ENCODE results near the gene SPATA13.

Gene SPATA13

GRCh38 chr13:24178847-24179485, 18.4 kb downstream of the SPATA13 start:
- Histone ChIP-seq H3K4me1 (ENCODE audit: control insufficient read depth in 1 of 2, insufficient read depth in 2 of 2, low read length in 2 of 2) (peaks cover 35 to 55% of the 10 kb centered on the region in 2 donors), H3K27me3 (ENCODE audit: control insufficient read depth in 1 of 2, insufficient read depth in 2 of 2, low read length in 2 of 2) (no peaks in the 10 kb centered on the region), H3K9me3 (ENCODE audit: control insufficient read depth in 1 of 2, low read length in 2 of 2) (no peaks in the 10 kb centered on the region), H3K27ac (ENCODE audit: low read depth, low read length) (no peak overlapping the region), H3K36me3 (ENCODE audit: control insufficient read depth in 1 of 2, insufficient read depth in 2 of 2, low read length in 2 of 2) (no peaks in the 10 kb centered on the region), H3K4me3 (ENCODE audit: low read depth in 1 of 2, low read length in 2 of 2) (no peak overlapping the region), H3K9ac (ENCODE audit: low read depth in 1 of 2, low read length in 2 of 2) (no peak overlapping the region)

DNA sequence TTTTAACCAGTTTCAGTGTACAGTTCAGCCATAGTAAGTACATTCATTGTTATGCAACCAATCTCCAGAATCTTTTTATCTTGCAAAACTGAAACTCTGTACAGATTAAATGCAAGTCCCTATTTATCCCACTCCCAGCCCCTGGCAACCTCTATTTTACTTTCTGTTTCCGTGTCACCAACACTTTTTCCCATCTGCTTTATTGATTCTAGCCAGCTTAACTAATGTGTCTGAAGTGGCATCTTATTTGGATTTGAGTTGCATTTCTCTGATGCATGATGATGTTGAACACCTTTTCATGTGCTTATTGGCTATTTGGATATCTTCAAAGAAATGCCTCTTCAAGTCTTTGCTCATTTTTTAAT, 18.9 kb downstream of the SPATA13 start:
- no peak overlapping the region for H3K4me3 ChIP-seq (ENCODE audit: low read depth in 1 of 2, low read length in 2 of 2)
- no peak overlapping the region for H3K27ac ChIP-seq (ENCODE audit: low read depth, low read length)
- no peaks in the 10 kb centered on the region for H3K36me3 ChIP-seq (ENCODE audit: control insufficient read depth in 1 of 2, insufficient read depth in 2 of 2, low read length in 2 of 2)
- no peaks in the 10 kb centered on the region for H3K9me3 ChIP-seq (ENCODE audit: control insufficient read depth in 1 of 2, low read length in 2 of 2)
- no peaks in the 10 kb centered on the region for H3K27me3 ChIP-seq (ENCODE audit: control insufficient read depth in 1 of 2, insufficient read depth in 2 of 2, low read length in 2 of 2)
- H3K4me1 ChIP-seq (ENCODE audit: control insufficient read depth in 1 of 2, insufficient read depth in 2 of 2, low read length in 2 of 2), result peaks cover 36 to 57% of the 10 kb centered on the region in 2 donors
- no peak overlapping the region for H3K9ac ChIP-seq (ENCODE audit: low read depth in 1 of 2, low read length in 2 of 2)

GRCh38 chr13:24180750-24181377, 20.3 kb downstream of the SPATA13 start:
- Histone ChIP-seq H3K36me3 (ENCODE audit: control insufficient read depth in 1 of 2, insufficient read depth in 2 of 2, low read length in 2 of 2) (no peaks in the 10 kb centered on the region), H3K9ac (ENCODE audit: low read depth in 1 of 2, low read length in 2 of 2) (no peak overlapping the region), H3K4me1 (ENCODE audit: control insufficient read depth in 1 of 2, insufficient read depth in 2 of 2, low read length in 2 of 2) (peaks cover 29 to 59% of the 10 kb centered on the region in 2 donors), H3K4me3 (ENCODE audit: low read depth in 1 of 2, low read length in 2 of 2) (no peak overlapping the region), H3K9me3 (ENCODE audit: control insufficient read depth in 1 of 2, low read length in 2 of 2) (no peaks in the 10 kb centered on the region), H3K27ac (ENCODE audit: low read depth, low read length) (no peak overlapping the region), H3K27me3 (ENCODE audit: control insufficient read depth in 1 of 2, insufficient read depth in 2 of 2, low read length in 2 of 2) (no peaks in the 10 kb centered on the region)

- Histone ChIP-seq H3K9me3 (ENCODE audit: control insufficient read depth in 1 of 2, low read length in 2 of 2) (no peaks in the 10 kb centered on the region), H3K27ac (ENCODE audit: low read depth, low read length) (no peak overlapping the region), H3K4me3 (ENCODE audit: low read depth in 1 of 2, low read length in 2 of 2) (no peak overlapping the region), H3K27me3 (ENCODE audit: control insufficient read depth in 1 of 2, insufficient read depth in 2 of 2, low read length in 2 of 2) (no peaks in the 10 kb centered on the region), H3K36me3 (ENCODE audit: control insufficient read depth in 1 of 2, insufficient read depth in 2 of 2, low read length in 2 of 2) (no peaks in the 10 kb centered on the region), H3K9ac (ENCODE audit: low read depth in 1 of 2, low read length in 2 of 2) (no peak overlapping the region), H3K4me1 (ENCODE audit: control insufficient read depth in 1 of 2, insufficient read depth in 2 of 2, low read length in 2 of 2) (peaks cover 21 to 55% of the 10 kb centered on the region in 2 donors)
These were observed 21.6 kb downstream of the SPATA13 start for GRCh38 chr13:24181991-24182702.

DNA sequence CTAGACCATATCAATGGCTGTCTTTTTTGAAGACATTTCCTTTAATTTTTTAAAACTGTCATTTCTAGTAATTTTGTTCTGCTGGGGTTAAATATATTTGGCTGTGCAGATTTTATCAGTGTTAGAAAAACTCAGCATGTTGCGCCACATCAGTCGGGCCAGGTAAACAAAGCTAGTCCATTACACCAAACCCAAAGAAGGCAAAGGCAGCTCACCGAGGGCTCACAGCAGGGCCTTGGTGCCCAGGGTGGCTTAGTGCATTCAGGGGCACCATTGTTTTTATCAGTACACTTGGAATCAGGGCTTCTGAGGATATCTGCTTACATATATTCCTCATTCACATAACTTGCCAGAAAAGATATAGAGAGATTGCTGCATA, 22.2 kb downstream of the SPATA13 start:
- Histone ChIP-seq H3K27me3 (ENCODE audit: control insufficient read depth in 1 of 2, insufficient read depth in 2 of 2, low read length in 2 of 2) (no peaks in the 10 kb centered on the region), H3K9ac (ENCODE audit: low read depth in 1 of 2, low read length in 2 of 2) (no peak overlapping the region), H3K9me3 (ENCODE audit: control insufficient read depth in 1 of 2, low read length in 2 of 2) (no peaks in the 10 kb centered on the region), H3K4me3 (ENCODE audit: low read depth in 1 of 2, low read length in 2 of 2) (no peak overlapping the region), H3K27ac (ENCODE audit: low read depth, low read length) (no peak overlapping the region), H3K4me1 (ENCODE audit: control insufficient read depth in 1 of 2, insufficient read depth in 2 of 2, low read length in 2 of 2) (peaks cover 21 to 54% of the 10 kb centered on the region in 2 donors), H3K36me3 (ENCODE audit: control insufficient read depth in 1 of 2, insufficient read depth in 2 of 2, low read length in 2 of 2) (no peaks in the 10 kb centered on the region)

DNA sequence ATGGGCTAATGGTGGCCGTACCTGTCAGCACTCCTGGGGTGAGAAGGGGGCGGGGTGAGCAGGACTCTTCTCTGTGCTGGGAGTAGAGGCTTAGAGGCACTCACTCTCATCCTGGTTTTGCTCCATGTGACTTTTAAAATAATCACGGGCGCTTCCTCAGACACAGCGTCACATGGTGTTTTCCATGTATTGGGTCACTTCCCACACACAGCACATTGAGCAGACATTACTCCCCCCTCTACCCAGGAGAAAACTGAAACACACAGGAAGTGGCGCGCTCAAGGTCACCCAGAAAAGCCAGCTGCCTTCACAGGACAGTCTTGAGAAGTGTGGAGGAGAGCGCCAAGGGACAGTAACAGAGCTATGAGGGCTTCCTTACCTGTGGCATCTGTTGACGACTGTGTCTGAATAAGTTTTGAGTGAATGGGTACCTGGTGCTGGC, 23.2 kb downstream of the SPATA13 start:
- Histone ChIP-seq H3K9me3 (ENCODE audit: control insufficient read depth in 1 of 2, low read length in 2 of 2) (peaks cover 0 to 2% of the 10 kb centered on the region in 2 donors), H3K9ac (ENCODE audit: low read depth in 1 of 2, low read length in 2 of 2) (peak overlapping the region; percentile 53 to 58), H3K27ac (ENCODE audit: low read depth, low read length) (peak overlapping the region; percentile 73)

GRCh38 chr13:24184265-24184841, 23.8 kb downstream of the SPATA13 start:
- H3K36me3 ChIP-seq (ENCODE audit: control insufficient read depth in 1 of 2, insufficient read depth in 2 of 2, low read length in 2 of 2), result no peaks in the 10 kb centered on the region
- peaks cover 21 to 51% of the 10 kb centered on the region in 2 donors for H3K4me1 ChIP-seq (ENCODE audit: control insufficient read depth in 1 of 2, insufficient read depth in 2 of 2, low read length in 2 of 2)
- H3K9ac ChIP-seq (ENCODE audit: low read depth in 1 of 2, low read length in 2 of 2), result peak overlapping the region; percentile 53 to 58
- peak overlapping the region; percentile 33 to 57 for H3K4me3 ChIP-seq (ENCODE audit: low read depth in 1 of 2, low read length in 2 of 2)
- peaks cover 0 to 4% of the 10 kb centered on the region in 2 donors for H3K9me3 ChIP-seq (ENCODE audit: control insufficient read depth in 1 of 2, low read length in 2 of 2)
- H3K27ac ChIP-seq (ENCODE audit: low read depth, low read length), result peak overlapping the region; percentile 73
- no peaks in the 10 kb centered on the region for H3K27me3 ChIP-seq (ENCODE audit: control insufficient read depth in 1 of 2, insufficient read depth in 2 of 2, low read length in 2 of 2)

More for the DNA sequence above, 23.2 kb downstream of the SPATA13 start:
- Histone ChIP-seq H3K27me3 (ENCODE audit: control insufficient read depth in 1 of 2, insufficient read depth in 2 of 2, low read length in 2 of 2) (no peaks in the 10 kb centered on the region), H3K36me3 (ENCODE audit: control insufficient read depth in 1 of 2, insufficient read depth in 2 of 2, low read length in 2 of 2) (no peaks in the 10 kb centered on the region), H3K4me3 (ENCODE audit: low read depth in 1 of 2, low read length in 2 of 2) (peak overlapping the region; percentile 33 to 57), H3K4me1 (ENCODE audit: control insufficient read depth in 1 of 2, insufficient read depth in 2 of 2, low read length in 2 of 2) (peaks cover 21 to 54% of the 10 kb centered on the region in 2 donors)

DNA sequence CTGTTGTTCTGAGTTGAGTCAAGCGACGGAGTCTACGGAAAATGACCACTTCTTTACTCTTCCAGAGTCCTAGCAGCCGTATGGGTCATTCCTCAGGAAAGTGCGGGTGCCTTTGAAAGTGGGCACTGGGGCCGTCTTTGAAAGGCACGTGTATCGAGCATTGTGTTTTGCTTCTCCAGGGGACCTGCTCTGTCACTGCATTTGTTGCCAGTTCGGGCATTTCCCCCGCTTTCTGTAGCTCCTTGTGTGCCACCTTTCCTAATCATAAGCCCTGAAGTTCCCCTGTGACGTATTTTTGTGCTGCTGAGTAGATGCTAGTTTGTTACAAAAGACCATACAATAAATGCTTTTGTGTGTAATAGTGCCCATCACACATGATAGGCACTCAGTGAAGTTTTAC, 24.4 kb downstream of the SPATA13 start:
- H3K9ac ChIP-seq (ENCODE audit: low read depth in 1 of 2, low read length in 2 of 2), result peak overlapping the region; percentile 39 to 53
- H3K4me1 ChIP-seq (ENCODE audit: control insufficient read depth in 1 of 2, insufficient read depth in 2 of 2, low read length in 2 of 2), result peaks cover 21 to 46% of the 10 kb centered on the region in 2 donors
- no peaks in the 10 kb centered on the region for H3K27me3 ChIP-seq (ENCODE audit: control insufficient read depth in 1 of 2, insufficient read depth in 2 of 2, low read length in 2 of 2)
- peaks cover 0 to 4% of the 10 kb centered on the region in 2 donors for H3K9me3 ChIP-seq (ENCODE audit: control insufficient read depth in 1 of 2, low read length in 2 of 2)
- H3K36me3 ChIP-seq (ENCODE audit: control insufficient read depth in 1 of 2, insufficient read depth in 2 of 2, low read length in 2 of 2), result no peaks in the 10 kb centered on the region
- H3K4me3 ChIP-seq (ENCODE audit: low read depth in 1 of 2, low read length in 2 of 2), result peak overlapping the region; percentile 27 to 41
- H3K27ac ChIP-seq (ENCODE audit: low read depth, low read length), result peak overlapping the region; percentile 79

DNA sequence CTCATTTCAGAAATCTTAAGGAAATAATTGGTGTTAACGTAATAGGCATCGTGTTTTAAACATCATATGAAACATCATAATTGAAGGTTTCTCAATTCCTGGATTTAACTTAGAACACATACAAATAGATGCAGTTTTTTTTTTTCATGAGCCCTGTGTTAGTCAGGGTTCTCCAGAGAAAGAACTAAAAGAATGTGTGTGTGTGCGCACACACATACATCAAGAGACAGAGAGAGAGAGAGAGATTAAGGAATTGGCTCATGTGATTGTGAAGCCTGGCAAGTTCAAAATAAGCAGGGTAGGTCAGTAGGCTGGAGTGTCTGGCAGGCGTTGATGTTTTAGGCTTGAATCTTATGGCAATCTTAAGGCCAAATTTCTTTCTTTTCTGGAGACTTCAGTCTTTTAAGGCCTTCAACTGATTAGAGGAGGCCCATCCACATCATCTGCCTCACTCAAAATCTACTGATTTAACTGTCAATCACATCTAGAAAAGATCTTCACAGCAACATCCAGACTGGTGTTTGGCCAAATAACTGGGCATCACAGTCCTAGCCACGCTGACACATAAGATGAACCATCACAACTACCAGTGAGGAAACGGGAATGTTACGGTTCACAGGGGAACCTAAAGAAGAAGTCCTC, 25.2 kb downstream of the SPATA13 start:
- Histone ChIP-seq H3K36me3 (ENCODE audit: control insufficient read depth in 1 of 2, insufficient read depth in 2 of 2, low read length in 2 of 2) (no peaks in the 10 kb centered on the region), H3K27me3 (ENCODE audit: control insufficient read depth in 1 of 2, insufficient read depth in 2 of 2, low read length in 2 of 2) (no peaks in the 10 kb centered on the region), H3K9ac (ENCODE audit: low read depth in 1 of 2, low read length in 2 of 2) (no peak overlapping the region), H3K27ac (ENCODE audit: low read depth, low read length) (no peak overlapping the region), H3K9me3 (ENCODE audit: control insufficient read depth in 1 of 2, low read length in 2 of 2) (peaks cover 0 to 4% of the 10 kb centered on the region in 2 donors), H3K4me3 (ENCODE audit: low read depth in 1 of 2, low read length in 2 of 2) (no peak overlapping the region), H3K4me1 (ENCODE audit: control insufficient read depth in 1 of 2, insufficient read depth in 2 of 2, low read length in 2 of 2) (peaks cover 21 to 43% of the 10 kb centered on the region in 2 donors)
